HCT116 (cell line): ENCODE measurements around the gene CCDC134. TPM values are rescaled to one million over a fixed set of nuclear protein-coding genes. Genes with fewer than 3 reads are reported as not detected.

Experiments
- ATAC-seq: fragments of 200-7000 bp; cut with Tn5 transposase; 2 replicates; pipeline ENCODE4 v1.9.1; 2020; ENCODE audit warnings: mild to moderate bottlenecking, moderate library complexity
- BruUV-seq: library from RNA; stranded (reverse); fragments of 400-500 nt; replicated peaks from 2 replicates; lab custom pipeline; 2021; lab: Mats Ljungman, UMichigan
- CTCF ChIA-PET: fragments of 300-600 bp; sonication (Branson Sonifier 250); formaldehyde crosslinking; loops from one replicate; lab custom pipeline; 2021; ENCODE audit warnings: antibody characterized with exemption; lab: Charles Lee
- POLR2A ChIA-PET: fragments of 300-600, 350-600 bp; sonication (Branson Sonifier 250); formaldehyde crosslinking; loops from one replicate; lab custom pipeline; 2021; ENCODE audit warnings: antibody characterized with exemption; lab: Charles Lee
- RAD21 ChIA-PET, 2 experiments: fragments of 300-600 bp; sonication (Branson Sonifier 250); formaldehyde crosslinking; loops; one replicate each; lab custom pipeline; 2023; ENCODE audit warnings: low total read pairs in 2 of 2; ENCODE audit not compliant: uncharacterized antibody in 2 of 2, unreplicated experiment in 2 of 2, low non-redundant PET in 1 of 2; lab: Charles Lee
- DNase-seq: peaks from one replicate; pipeline ENCODE4 v3.0.0-alpha.2; 2010; ENCODE audit warnings: low read depth, low spot score
- H2AFZ ChIP-seq: fragments of 200-600 bp; shearing (Covaris generic), sonication (generic); 2 replicates; pipeline ENCODE4 v1.6.1; 2017; ENCODE audit warnings: low read depth, mixed run types, mixed read lengths, antibody characterized with exemption, low read length; ENCODE audit not compliant: poor library complexity, severe bottlenecking
- H3K27ac ChIP-seq: 2 replicates; pipeline ENCODE4 v1.5.1; 2012; ENCODE audit warnings: low read depth, low read length
- H3K27me3 ChIP-seq: fragments of 200-600 bp; sonication (generic); 2 replicates; pipeline ENCODE4 v1.6.1; 2016; ENCODE audit warnings: mixed run types, low read length, mixed read lengths; ENCODE audit not compliant: insufficient read depth
- H3K36me3 ChIP-seq, 2 experiments: fragments of 200-500 bp in 1 of 2; fragments of 200-600 bp in 1 of 2; sonication (Bioruptor generic) in 1 of 2; sonication (generic) in 1 of 2; 2 replicates each; pipeline versions ENCODE4 v1.5.1 to v1.6.1; 2014 to 2016; ENCODE audit warnings: low read length in 2 of 2, inconsistent platforms in 1 of 2, mixed read lengths in 1 of 2, mixed run types in 1 of 2; ENCODE audit not compliant: insufficient read depth in 2 of 2, control insufficient read depth in 1 of 2
- H3K4me1 ChIP-seq, 2 experiments: fragments of 200-600 bp in 1 of 2; sonication (generic) in 1 of 2; 2 replicates each; pipeline versions ENCODE4 v1.5.1 to v1.6.1; 2012 to 2017; ENCODE audit warnings: low read length in 2 of 2, inconsistent platforms in 1 of 2, mild to moderate bottlenecking in 1 of 2, mixed read lengths in 1 of 2, mixed run types in 1 of 2, moderate library complexity in 1 of 2; ENCODE audit not compliant: insufficient read depth in 2 of 2, control insufficient read depth in 1 of 2
- H3K4me2 ChIP-seq: fragments of 200-600 bp; sonication (generic); 2 replicates; pipeline ENCODE4 v1.6.1; 2017; ENCODE audit warnings: mixed run types, low read length, mixed read lengths
- H3K4me3 ChIP-seq, 2 experiments: fragments of 200-600 bp in 1 of 2; sonication (generic) in 1 of 2; replicated peaks in 1 of 2; 2 replicates each; pipeline ENCODE4 v1.5.1; 2011 to 2016; ENCODE audit warnings: low read length in 2 of 2, control low read depth in 1 of 2, low read depth in 1 of 2, mild to moderate bottlenecking in 1 of 2, mixed read lengths in 1 of 2, mixed run types in 1 of 2
- H3K79me2 ChIP-seq: fragments of 200-600 bp; sonication (generic); 2 replicates; pipeline ENCODE4 v1.6.1; 2017; ENCODE audit warnings: mild to moderate bottlenecking, mixed run types, low read length, moderate library complexity, mixed read lengths; ENCODE audit not compliant: insufficient read depth
- H3K9ac ChIP-seq: fragments of 200-600 bp; sonication (generic); 2 replicates; pipeline ENCODE4 v1.6.1; 2016; ENCODE audit warnings: low read length, mixed read lengths
- H3K9me2 ChIP-seq: fragments of 200-600 bp; sonication (generic), shearing (Covaris generic); 2 replicates; pipeline ENCODE4 v1.6.1; 2017; ENCODE audit warnings: mixed run types, mild to moderate bottlenecking, moderate library complexity; ENCODE audit not compliant: insufficient read depth
- H3K9me3 ChIP-seq, 2 experiments: fragments of 200-500 bp in 1 of 2; fragments of 200-600 bp in 1 of 2; sonication (Bioruptor generic) in 1 of 2; sonication (generic) in 1 of 2; 2 replicates each; pipeline ENCODE4 v1.6.1; 2014 to 2017; ENCODE audit warnings: low read length in 2 of 2, mixed read lengths in 2 of 2, inconsistent platforms in 1 of 2, low read depth in 1 of 2, mild to moderate bottlenecking in 1 of 2, mixed run types in 1 of 2, moderate library complexity in 1 of 2; ENCODE audit not compliant: control insufficient read depth in 1 of 2, insufficient read depth in 1 of 2
- H4K20me1 ChIP-seq: fragments of 200-600 bp; sonication (generic), shearing (Covaris generic); 2 replicates; pipeline ENCODE4 v1.6.1; 2017; ENCODE audit warnings: mixed run types, mild to moderate bottlenecking, moderate library complexity; ENCODE audit not compliant: insufficient read depth
- CEBPB ChIP-seq: IDR thresholded peaks from 2 replicates; pipeline ENCODE4 v1.6.1; 2012; ENCODE audit warnings: low read depth
- EGR1 ChIP-seq: IDR thresholded peaks from 2 replicates; pipeline ENCODE4 v1.6.1; 2012; ENCODE audit warnings: low read depth
- EZH2phosphoT487 ChIP-seq: fragments of 200-600 bp; IDR thresholded peaks from 2 replicates; pipeline ENCODE4 v1.6.1; 2018; ENCODE audit warnings: antibody characterized with exemption, borderline replicate concordance
- FOSL1 ChIP-seq: IDR thresholded peaks from 2 replicates; pipeline ENCODE4 v1.6.1; 2012; ENCODE audit warnings: low read depth
- MAX ChIP-seq: IDR thresholded peaks from 2 replicates; pipeline ENCODE4 v1.6.1; 2012
- POLR2A ChIP-seq: IDR thresholded peaks from 2 replicates; pipeline ENCODE4 v1.7.0; 2011; ENCODE audit warnings: borderline replicate concordance; ENCODE audit not compliant: insufficient read depth, insufficient read length; ENCODE audit errors: extremely low read depth
- POLR2AphosphoS5 ChIP-seq: IDR thresholded peaks from 2 replicates; pipeline ENCODE4 v1.6.1; 2011; ENCODE audit warnings: mild to moderate bottlenecking, low read depth, low read length, moderate library complexity
- RAD21 ChIP-seq: IDR thresholded peaks from 2 replicates; pipeline ENCODE4 v1.6.1; 2012; ENCODE audit warnings: low read depth, mild to moderate bottlenecking
- SIN3A ChIP-seq: IDR thresholded peaks from 2 replicates; pipeline ENCODE4 v1.6.1; 2012; ENCODE audit warnings: low read depth
- SP1 ChIP-seq: IDR thresholded peaks from 2 replicates; pipeline ENCODE4 v1.6.1; 2012; ENCODE audit warnings: low read depth
- TCF7L2 ChIP-seq: IDR thresholded peaks from 2 replicates; pipeline ENCODE4 v1.7.0; 2011; ENCODE audit warnings: borderline replicate concordance, inconsistent platforms; ENCODE audit not compliant: insufficient read depth, insufficient read length; ENCODE audit errors: extremely low read depth
- YY1 ChIP-seq: IDR thresholded peaks from 2 replicates; pipeline ENCODE4 v1.6.1; 2011; ENCODE audit warnings: low read length, low read depth, moderate library complexity, mild to moderate bottlenecking; ENCODE audit not compliant: insufficient replicate concordance; ENCODE audit errors: extremely low read depth
- ZNF274 ChIP-seq: fragments of 200-500 bp; sonication (Bioruptor generic); IDR thresholded peaks from 2 replicates; pipeline ENCODE4 v1.6.1; 2014; ENCODE audit warnings: mild to moderate bottlenecking, low read depth, low read length, inconsistent platforms
- intact Hi-C: fragments of 100-400 bp; cut with micrococcal nuclease; formaldehyde crosslinking; loops from 2 replicates; pipeline ENCODE4 v1.10.0; 2022
- total RNA-seq: library from RNA; stranded (reverse); gene quantifications from one replicate; pipeline ENCODE4 v1.2.1, GENCODE V29; 2021; ENCODE audit not compliant: unreplicated experiment
- TF ChIP-seq, protein P1 (sequence below), 3 experiments: fragments of 200-600 bp in 1 of 3; sonication (generic) in 1 of 3; IDR thresholded peaks in 2 of 3; conservative IDR thresholded peaks in 1 of 3; 2 replicates each; pipeline ENCODE4 v1.5.1; 2012 to 2017; ENCODE audit warnings: low read depth in 2 of 3, low read length in 2 of 3, antibody characterized with exemption in 1 of 3, borderline replicate concordance in 1 of 3, control low read depth in 1 of 3, mild to moderate bottlenecking in 1 of 3, mixed read lengths in 1 of 3, mixed run types in 1 of 3, moderate library complexity in 1 of 3; ENCODE audit not compliant: insufficient read depth in 1 of 3

The CCDC134 gene
- total RNA-seq, 1 experiment from 2014 or later: 15.8 TPM

DNA sequence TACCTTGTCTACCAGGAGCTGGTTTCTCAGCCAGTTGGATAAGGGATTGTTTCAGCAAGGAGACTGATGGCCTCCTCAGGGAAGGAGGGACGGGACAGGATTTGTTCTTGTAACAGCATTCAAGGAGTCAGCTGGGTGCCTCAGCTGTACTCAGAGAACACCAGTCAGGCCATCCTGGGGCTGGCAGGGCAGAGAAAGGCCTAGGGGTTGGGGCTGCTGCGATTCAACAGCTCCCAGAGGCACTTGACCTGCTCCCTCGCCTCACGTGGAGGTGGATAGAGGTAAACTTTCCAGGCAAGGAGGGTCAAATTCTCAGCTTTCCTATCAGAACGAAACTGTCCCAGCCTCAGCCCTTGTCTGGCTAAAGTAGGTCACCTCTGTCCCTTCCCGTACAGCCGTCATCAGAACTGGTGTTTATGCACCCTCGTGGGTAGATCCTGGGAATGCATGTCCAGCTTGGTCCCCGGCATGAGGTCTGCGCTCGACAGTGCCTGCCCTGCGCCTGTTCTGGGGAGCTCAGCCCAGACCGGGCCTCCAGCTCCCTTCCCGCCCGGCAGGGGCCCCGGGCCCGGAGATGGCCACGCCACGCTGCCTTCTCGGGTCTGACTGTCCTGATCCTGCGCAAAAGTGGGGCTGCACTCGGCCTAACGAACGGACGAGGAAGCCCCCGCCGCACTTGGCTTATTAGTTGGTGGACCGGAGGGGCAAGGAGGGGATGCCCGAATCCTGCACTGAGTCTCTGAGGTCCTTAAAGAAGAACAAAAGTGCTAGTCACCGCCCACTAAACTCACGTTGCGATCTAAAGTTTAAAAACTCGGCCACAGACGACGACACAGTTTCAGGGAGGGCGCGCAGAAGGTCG, 762 bp upstream of the CCDC134 start:
- no peaks in the 10 kb centered on the region for H3K36me3 ChIP-seq
- no peaks in the 10 kb centered on the region for H3K9me3 ChIP-seq
- BruUV-seq: TSS peak; percentile 93
- peak overlapping the region; percentile 82 for H3K27ac ChIP-seq
- intact Hi-C loops: no loop called here
- DNase-seq (no peak), ATAC-seq (no peak)
- H3K4me2 ChIP-seq: peak overlapping the region; percentile 78
- ChIA-PET POLR2A (interaction anchor here (1.0 to 1.8 kb wide), 7 partner anchors 11 to 102 kb away, joined by 3 to 8 read pairs (median 5); partner anchors contain the start of gene SREBF2), RAD21 (interaction anchor here in 1 of 2 experiments (1.1 kb wide), 1 partner anchor 102 kb away, joined by 3 read pairs; no protein-coding TSS in a partner anchor), CTCF (interaction anchor here (0.9 to 2.5 kb wide), 4 partner anchors 37 to 133 kb away, joined by 3 to 12 read pairs (median 6); no protein-coding TSS in a partner anchor)
- peaks cover 32% of the 10 kb centered on the region for H3K79me2 ChIP-seq
- H3K9me2 ChIP-seq: no peaks in the 10 kb centered on the region
- H2AFZ ChIP-seq: no peak overlapping the region
- no peaks in the 10 kb centered on the region for H3K27me3 ChIP-seq
- peak overlapping the region; percentile 85 for H3K9ac ChIP-seq
- H3K4me3 ChIP-seq: peak overlapping the region; percentile 66 to 93
- H4K20me1 ChIP-seq: no peaks in the 10 kb centered on the region
- TF ChIP-seq EZH2phosphoT487 (no peak), POLR2A (no peak), YY1 (no peak), CEBPB (no peak), ZNF274 (no peak), FOSL1 (no peak), MAX (no peak), POLR2AphosphoS5 (no peak), SIN3A (no peak), SP1 (no peak), TCF7L2 (no peak), RAD21 (no peak), EGR1 (no peak)
- TF ChIP-seq, protein P1, sequence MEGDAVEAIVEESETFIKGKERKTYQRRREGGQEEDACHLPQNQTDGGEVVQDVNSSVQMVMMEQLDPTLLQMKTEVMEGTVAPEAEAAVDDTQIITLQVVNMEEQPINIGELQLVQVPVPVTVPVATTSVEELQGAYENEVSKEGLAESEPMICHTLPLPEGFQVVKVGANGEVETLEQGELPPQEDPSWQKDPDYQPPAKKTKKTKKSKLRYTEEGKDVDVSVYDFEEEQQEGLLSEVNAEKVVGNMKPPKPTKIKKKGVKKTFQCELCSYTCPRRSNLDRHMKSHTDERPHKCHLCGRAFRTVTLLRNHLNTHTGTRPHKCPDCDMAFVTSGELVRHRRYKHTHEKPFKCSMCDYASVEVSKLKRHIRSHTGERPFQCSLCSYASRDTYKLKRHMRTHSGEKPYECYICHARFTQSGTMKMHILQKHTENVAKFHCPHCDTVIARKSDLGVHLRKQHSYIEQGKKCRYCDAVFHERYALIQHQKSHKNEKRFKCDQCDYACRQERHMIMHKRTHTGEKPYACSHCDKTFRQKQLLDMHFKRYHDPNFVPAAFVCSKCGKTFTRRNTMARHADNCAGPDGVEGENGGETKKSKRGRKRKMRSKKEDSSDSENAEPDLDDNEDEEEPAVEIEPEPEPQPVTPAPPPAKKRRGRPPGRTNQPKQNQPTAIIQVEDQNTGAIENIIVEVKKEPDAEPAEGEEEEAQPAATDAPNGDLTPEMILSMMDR (IDR thresholded peaks at IDR 0.05 in 2 of 3, conservative IDR thresholded peaks at IDR 0.05 in 1 of 3; ENCODE audit: borderline replicate concordance in 1 of 3, insufficient read depth in 1 of 3, low read depth in 2 of 3, low read length in 2 of 3): no peak
- peaks cover 11 to 20% of the 10 kb centered on the region in 2 experiments for H3K4me1 ChIP-seq
